Jurkat, Clone E6-1 (cell line): Measurements from ENCODE around the gene P2RY1.
"Not testable (repeated sequence)": the region's sequence is repeated elsewhere in the genome, so short reads cannot be mapped to it uniquely, and the experiment has no call there.

Experiments used
- DNase-seq: peaks from one replicate; pipeline ENCODE4 v3.0.0-alpha.2; 2011; ENCODE audit warnings: low read depth, low spot score
- H3K4me3 ChIP-seq: 2 replicates; pipeline ENCODE4 v1.5.1; 2011; ENCODE audit warnings: mild to moderate bottlenecking, low read length, control low read depth, moderate library complexity

P2RY1 gene

DNA sequence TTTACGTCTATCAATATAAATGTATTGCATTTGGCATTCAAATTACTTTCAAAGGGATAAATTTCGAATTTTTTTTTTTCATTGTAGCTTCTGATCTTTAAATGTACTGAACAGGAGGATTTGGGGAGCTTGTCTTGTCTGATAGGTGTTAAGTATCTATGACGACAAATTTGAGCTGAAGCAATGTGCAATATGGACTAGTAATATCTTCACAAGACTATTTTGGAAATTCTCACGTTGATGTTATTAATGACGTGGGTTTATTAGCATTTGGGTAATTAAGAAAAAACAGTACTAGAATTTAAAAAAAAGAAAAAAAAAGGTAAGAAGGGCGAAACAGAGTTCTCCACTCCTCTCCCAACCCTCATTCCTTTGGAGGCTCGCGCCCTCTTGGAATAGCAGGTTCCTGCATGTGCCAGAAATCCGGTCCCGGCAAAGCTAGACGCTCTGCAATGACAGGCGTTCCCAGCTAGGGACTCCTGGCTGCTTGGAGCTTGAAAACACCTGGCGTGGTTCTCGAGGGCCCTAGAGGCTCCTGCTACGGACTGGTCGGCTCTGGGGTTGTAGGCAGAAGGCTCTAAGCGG lies 648 bp upstream of the P2RY1 start:
- peak overlapping the region; percentile 63 for H3K4me3 ChIP-seq
- no peak for DNase-seq

- no peak for DNase-seq
Measured at GRCh38 chr3:152835601-152836102, 721 bp downstream of the P2RY1 start.

DNA sequence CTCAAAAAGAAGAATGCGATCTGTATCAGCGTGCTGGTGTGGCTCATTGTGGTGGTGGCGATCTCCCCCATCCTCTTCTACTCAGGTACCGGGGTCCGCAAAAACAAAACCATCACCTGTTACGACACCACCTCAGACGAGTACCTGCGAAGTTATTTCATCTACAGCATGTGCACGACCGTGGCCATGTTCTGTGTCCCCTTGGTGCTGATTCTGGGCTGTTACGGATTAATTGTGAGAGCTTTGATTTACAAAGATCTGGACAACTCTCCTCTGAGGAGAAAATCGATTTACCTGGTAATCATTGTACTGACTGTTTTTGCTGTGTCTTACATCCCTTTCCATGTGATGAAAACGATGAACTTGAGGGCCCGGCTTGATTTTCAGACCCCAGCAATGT lies 1.3 kb downstream of the P2RY1 start:
- DNase-seq: no peak
- no peak overlapping the region for H3K4me3 ChIP-seq

More at GRCh38 chr3:152835601-152836102, 721 bp downstream of the P2RY1 start:
- peak overlapping the region; percentile 63 for H3K4me3 ChIP-seq

DNA sequence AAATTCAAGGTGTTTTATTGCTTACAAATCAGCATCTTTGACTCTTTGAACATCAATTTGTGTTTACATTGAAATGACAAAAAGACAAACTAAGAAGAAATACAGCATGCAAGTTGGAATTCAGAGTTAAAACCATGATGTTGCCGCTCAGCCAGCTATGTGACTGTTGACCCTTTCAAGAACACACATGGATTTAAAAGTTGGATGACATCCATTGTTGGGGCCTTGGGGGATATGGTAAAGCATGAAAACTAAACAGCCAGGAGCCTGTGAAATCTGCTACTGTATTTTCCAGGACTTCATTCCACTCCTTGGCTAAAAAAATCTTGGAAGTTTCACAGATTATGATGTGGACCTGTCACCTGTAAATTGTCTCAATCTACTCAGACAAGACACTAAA lies 4.6 kb downstream of the P2RY1 start:
- no peak for DNase-seq
- no peak overlapping the region for H3K4me3 ChIP-seq

DNA sequence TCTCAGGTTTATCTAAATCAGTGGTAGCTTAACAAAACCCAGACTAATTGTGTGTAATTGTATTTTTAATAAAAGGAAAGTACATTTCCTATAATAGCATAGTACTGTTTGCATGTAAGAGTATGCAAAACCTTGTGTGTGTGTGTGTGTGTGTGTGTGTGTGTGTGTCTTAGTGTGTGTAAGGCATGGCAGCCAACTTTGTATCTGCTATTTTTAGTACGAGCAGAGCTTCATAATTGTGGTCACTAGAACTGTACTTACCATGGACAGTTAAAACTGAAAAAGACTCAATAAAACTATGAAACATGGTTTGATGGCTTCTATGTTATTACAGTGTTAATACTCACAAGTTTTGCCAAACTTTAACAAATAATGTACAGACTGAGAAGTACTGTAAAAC lies 6.2 kb downstream of the P2RY1 start:
- no peak overlapping the region for H3K4me3 ChIP-seq
- no peak for DNase-seq

DNA sequence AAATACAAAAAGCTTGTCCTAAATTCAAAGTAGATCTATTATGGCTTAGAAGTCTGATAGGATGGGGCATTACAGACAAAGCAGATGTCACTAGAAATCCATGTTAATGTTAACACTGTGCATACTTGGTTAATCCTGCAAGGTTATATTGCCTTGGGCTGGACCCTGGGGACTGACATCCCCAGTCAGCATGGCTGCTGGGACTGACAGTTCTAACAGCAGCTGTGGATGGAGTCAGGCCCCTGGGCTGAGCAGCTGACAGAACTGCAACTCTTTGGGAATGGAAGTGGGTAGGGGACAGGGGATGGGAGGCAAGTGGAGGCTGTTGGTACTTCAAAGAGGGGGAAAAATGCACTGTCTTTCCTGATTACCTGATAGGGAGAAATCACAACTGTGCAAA lies 7.5 kb downstream of the P2RY1 start:
- H3K4me3 ChIP-seq: no peak overlapping the region
- DNase-seq: no peak

DNA sequence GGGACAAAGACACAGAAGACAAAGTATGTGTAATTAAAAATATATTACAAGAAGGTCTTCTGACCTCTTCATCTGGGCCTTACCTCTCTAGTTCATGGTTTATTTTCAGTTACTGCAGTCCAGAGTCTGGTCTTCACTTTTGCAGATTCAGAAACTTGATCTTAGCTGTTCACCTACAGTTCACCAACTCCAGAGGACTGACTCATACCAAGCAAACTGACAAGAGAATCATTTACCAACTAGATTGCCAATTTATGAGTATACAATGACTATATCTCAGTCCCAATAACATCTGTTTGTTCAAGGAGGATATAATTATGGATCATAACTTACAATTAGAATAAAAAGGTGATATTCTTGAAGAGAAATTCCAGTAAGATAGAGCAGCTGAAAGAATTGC lies 9.0 kb downstream of the P2RY1 start:
- no peak overlapping the region for H3K4me3 ChIP-seq
- DNase-seq: no peak

GRCh38 chr3:152846572-152847202 lies 11.8 kb downstream of the P2RY1 start:
- not testable (repeated sequence) for DNase-seq, H3K4me3 ChIP-seq

- not testable (repeated sequence) for DNase-seq, H3K4me3 ChIP-seq
Measured at GRCh38 chr3:152847599-152847998, 12.7 kb downstream of the P2RY1 start.

- no peak for DNase-seq
- no peak overlapping the region for H3K4me3 ChIP-seq
Measured at GRCh38 chr3:152849996-152850578, 15.2 kb downstream of the P2RY1 start.

GRCh38 chr3:152853196-152853595 lies 18.3 kb downstream of the P2RY1 start:
- H3K4me3 ChIP-seq: no peak overlapping the region
- DNase-seq: no peak

GRCh38 chr3:152857082-152857481 lies 22.2 kb downstream of the P2RY1 start:
- DNase-seq: no peak
- no peak overlapping the region for H3K4me3 ChIP-seq

DNA sequence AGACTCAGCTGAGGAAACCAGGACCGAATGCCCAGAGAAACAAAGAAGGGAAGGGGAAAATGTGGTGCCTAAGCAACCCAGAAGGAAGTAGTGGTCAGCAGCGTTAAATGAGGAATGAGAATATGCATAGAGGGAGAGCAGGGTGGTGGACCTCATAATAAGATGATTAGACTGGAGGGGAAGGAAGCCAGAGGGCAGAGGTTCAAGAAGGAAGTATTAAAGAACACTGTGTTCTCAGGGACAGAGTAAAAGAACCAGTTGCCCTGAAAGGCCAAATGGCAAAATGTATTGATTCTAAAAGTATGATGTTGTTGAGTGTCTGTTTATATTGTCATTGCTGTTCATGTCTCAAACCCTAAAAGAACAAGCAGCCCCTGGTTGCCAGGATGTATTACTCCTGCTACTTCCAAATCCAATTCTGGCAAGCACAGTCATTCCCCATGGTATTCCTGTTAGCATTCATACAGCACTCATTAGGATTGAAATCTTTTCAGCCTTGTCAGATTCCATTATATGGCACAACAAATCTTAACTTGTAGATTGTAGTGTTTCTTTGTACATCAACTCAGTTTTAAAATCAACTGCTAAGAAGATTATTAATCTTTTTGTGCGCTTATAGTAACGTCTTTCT lies 23.4 kb downstream of the P2RY1 start:
- no peak for DNase-seq
- H3K4me3 ChIP-seq: no peak overlapping the region

DNA sequence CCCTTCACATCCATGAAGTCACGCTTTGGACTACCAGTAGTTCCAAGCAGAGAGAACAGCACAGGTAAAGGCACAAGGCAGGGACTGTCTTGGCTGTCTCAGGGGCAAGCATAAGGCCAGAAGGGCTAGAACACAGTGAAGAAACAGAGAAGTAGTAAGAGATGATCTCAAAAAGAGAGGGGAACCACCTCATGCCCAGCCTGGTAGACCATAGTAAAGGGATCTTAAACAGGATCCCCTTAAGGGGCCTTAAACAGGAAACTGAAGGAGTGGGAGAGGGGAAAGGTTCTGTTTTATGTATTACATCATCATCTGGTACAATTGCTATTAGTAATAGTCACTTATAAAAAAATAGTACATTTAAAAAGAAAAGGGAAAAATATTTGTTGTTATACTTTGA lies 25.8 kb downstream of the P2RY1 start:
- H3K4me3 ChIP-seq: no peak overlapping the region
- DNase-seq: no peak

GRCh38 chr3:152865668-152866245 lies 30.8 kb downstream of the P2RY1 start:
- no peak overlapping the region for H3K4me3 ChIP-seq
- no peak for DNase-seq

GRCh38 chr3:152870027-152870426 lies 35.1 kb downstream of the P2RY1 start:
- no peak for DNase-seq
- no peak overlapping the region for H3K4me3 ChIP-seq

DNA sequence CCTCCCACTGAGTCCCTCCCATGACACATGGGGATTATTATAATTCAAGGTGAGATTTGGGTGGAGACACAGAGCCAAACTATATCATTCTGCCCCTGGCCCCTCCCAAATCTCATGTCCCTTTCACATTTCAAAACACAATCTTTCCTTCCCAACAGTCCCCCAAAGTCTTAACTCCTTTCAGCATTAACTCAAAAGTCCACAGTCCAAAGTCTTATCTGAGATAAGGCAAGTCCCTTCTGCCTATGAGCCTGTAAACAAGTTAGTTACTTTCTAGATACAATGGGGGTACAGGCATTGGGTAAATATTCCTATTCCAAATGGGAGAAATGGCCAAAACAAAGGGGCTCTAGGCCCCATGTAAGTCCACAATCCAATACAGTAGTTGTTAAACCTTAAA lies 38.4 kb downstream of the P2RY1 start:
- H3K4me3 ChIP-seq, DNase-seq: not testable (repeated sequence)

DNA sequence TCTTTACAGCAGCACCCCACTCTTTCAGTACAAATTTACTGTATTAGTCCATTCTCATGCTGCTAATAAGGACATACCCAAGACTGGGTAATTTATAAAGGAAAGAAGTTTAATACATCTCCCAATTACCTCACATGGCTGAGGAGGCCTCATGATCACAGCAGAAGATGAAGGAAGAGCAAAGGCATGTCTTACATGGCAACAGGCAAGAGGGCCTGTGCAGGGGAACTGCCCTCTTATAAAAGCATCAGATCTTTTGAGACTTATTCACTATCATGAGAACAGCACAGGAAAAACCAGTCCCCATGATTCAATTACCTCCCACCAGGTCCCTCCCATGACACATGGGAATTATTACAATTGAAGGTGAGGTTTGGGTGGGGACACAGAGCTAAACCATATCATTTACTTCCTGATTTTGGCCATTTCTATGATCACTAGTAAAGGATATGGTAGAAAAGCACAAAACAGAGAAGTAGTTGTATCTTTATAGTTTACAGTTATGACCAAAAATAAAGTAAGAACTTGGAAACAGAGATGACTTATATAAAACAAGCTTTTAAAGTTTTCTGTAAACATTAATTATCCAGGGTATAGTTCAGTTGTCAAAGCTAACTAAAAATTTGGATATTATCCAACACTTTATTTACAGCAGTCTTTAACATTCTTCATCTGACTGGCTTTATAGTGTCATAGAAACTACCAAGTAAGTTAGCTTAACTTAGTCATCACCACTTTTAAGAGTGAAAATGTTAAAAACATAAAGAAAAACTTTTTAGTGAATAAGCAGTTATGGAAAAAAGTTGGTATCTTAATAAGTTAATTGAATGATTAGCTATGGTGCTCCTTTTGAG lies 40.2 kb downstream of the P2RY1 start:
- no peak overlapping the region for H3K4me3 ChIP-seq
- DNase-seq: no peak
